Activated CD8-positive, alpha-beta memory T cell treated with anti-CD3 and anti-CD28 coated beads for 4 hours (primary cell): ENCODE measurements around the gene TMTC2.
"Not testable (repeated sequence)": the region's sequence is repeated elsewhere in the genome, so short reads cannot be mapped to it uniquely, and the experiment has no call there.

Experiments
- DNase-seq, 2 donors: peaks; one replicate each; pipeline ENCODE4 v3.0.0-alpha.2; 2020; ENCODE audit warnings: low read depth in 2 of 2

The TMTC2 gene

DNA sequence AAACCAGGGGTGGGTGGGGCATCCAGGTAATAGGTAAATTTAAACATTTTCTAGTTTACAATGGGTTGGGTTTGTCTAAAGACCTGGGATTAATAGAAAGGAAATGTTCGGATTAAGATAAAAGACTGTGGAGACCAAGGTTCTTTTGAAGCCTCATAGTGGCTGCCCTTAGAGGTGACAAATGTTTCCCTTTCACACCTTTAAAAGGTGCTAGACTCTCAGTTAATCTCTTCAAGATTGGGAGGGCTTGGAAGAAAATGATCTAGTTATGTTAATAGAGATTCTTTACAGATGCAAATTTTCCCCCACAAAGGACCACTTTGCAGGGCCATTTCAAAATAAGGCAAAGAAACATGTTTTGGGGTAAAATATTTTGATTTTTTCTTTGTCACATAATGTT lies 39.0 kb downstream of the TMTC2 start:
- no peak for DNase-seq

GRCh38 chr12:82727886-82728285 lies 41.2 kb downstream of the TMTC2 start:
- no peak for DNase-seq

DNA sequence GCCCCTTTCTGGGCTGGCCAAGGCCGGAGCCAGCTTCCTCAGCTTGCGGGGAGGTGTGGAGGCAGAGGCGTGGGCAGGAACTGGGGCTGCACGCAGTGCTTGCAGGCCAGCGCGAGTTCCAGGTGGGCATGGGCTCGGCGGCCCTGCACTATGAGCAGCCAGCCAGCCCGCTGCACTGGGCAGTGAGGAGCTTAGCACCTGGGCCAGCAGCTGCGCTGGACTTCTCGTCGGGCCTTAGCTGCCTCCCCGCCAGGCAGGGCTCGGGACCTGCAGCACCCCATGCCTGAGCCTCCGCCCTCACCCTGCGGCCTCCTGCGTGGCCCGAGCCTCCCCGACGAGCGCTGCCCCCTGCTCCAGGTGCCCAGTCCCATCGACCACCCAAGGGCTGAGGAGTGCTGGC lies 42.0 kb downstream of the TMTC2 start:
- no peak for DNase-seq

DNA sequence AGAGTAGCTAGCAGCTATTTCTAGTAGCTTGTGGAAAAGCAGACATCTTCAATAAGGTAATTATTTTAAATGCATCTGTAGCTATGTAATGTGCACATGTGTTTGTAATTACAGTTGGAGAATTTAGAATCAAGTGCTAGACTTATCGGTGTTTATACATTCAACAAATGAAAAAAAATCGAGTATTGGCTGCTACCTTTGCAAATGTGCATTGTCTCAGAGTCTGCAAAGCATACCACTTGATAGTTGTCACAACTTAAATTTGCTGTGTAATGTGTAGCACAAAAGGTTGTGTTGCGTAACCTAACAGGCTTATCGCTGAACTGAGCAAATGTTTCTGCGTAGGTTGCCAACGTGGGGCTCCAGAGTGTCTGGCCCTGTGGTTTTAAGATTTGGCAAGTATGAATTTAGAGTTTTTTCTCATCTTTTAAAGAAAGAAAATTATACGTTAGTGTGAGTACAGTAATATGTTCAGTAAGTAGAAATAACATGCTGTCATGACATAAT lies 44.3 kb downstream of the TMTC2 start:
- no peak for DNase-seq

DNA sequence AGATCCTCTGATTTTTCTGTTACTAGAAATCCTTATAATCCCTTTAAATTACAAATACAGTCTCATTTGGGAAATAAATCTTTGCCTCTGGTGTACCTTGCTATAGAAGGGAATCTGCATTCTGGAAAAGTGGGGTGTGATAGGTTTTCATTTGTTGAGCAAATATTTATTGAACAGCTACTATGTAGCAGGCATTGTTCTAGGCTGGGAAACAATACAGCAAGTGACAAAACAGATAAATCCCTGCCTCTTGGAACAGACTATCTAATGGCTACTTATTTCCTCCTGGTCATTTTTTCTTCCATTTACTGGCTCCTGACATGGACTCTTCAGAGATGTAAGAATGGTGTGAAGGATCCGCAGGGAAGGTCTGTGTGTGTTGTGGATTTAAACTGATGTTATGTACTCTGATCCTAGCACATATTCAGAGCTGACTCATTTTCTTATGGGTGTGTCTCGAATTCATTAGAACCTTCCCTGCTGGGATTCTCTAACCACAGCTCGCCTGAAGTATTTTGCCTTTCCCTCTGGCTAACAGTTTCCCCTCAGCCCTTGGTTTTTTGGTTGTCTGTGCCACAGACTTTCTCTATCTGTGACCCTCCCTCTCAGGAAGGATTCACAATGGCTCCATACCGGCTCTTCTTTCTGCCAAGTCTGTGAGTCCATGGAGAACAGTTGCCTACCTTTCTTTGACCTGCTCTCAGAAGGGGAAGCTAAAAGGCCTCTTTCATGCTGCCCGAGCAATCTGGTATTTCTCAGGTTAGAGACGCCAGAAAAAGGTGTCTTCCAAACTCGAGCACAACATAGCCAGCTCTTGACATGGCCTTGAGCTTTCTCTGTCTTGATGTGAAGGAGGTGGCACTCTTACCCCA lies 53.7 kb downstream of the TMTC2 start:
- no peak for DNase-seq

DNA sequence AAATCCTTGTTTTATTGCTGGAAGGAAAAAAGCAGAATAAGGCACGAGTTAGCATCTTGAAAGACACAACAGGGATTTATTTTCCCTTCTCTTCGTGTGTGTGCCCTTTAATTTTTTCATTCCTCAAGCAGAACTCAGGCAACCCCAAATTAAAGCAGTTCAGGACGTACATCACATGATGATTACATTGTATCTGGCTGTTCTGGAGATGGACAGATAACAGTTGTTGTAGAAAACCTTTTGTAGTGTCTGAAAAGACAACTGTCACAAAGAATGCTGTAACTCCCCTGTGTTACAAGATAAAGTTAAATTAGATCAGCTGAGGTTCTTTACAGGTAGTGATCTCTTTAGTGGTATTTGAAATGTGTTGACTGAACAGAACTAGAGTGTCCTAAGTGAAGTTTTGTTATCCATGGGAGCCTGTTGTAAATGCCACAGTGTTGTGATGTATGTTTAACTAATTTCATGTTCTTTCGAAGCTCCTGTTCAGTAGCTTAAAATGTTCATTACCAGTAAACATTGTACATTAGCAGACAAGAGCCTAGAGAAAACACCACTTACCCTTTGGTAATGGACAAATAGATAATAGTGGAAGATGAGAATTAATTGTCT lies 58.5 kb downstream of the TMTC2 start:
- no peak for DNase-seq

DNA sequence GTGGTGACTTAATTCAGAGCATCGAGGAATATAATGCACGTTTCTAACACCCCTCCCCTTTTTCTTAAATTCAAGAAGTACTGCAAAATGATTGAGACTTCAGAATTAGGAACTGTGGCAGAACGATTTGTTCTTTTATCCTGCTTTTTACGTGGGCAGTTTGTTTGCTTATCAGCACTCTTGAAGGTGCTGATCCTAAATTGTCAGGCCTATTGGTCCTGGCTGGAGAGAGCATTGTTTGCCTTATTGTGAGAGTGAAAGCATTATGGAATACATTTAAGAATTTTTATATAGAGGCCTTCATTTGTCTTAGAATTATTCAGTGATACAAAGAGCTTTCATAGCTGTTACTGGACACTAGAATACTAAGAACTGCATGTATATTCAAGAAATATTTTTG lies 59.1 kb downstream of the TMTC2 start:
- DNase-seq: no peak

DNA sequence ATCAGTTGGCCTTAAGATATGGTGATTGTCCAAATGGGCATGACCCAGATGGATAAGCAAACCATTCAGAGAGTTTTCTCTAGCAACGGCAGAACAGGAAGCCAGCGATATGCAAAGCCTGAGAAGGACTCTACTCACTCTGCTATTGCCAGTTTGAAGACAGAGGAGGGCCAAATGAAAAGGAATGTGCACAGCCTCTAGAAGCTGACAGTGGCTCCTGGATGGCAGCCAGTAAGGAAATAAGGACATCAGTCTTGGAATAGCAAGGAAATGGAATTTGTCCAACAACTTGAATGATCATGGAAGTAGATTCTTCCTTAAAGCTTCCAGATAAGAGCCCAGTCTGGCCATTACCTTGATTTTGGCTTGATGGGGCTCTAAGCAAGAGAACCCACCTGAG lies 60.0 kb downstream of the TMTC2 start:
- DNase-seq: no peak

DNA sequence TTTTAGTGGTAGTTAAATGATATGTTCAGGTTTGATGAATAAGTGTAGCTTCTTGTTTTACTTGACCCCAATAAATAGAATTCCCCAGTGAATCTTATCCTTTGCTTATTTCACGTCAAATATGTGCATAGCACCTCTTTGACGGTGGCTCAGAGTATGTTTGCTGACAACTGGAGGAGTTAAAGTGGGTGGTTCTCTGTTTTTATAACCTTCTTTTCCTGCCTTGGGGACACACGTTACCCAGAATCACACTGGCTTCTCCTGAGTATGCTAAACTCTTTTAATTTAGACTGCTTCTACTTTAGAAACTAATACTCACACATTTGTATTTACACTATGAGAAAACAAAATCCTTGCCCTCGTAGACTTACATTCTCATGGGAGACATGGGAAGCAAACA lies 62.3 kb downstream of the TMTC2 start:
- no peak for DNase-seq

- no peak for DNase-seq
Observed at GRCh38 chr12:82754856-82755255, 68.2 kb downstream of the TMTC2 start.

- no peak for DNase-seq
Observed at GRCh38 chr12:82756303-82756702, 69.6 kb downstream of the TMTC2 start.

DNA sequence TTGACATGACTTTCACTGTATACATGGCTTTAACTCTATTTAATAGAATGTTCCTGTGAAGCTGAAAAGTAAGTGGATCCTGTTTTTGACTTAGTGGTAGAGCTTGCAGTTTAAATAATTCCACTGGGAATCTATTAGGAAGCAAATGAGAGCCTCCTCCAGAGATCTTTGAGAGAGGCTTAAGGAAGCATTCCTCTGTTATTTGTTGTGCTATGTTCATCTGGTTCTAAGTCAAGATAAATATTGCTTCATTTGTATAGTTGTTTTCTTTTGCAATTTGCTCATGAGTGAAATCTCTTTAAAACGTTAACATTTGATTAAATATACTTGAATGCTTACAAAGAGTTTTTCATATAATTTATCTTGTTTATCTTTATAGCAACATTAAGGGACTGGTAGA lies 70.4 kb downstream of the TMTC2 start:
- no peak for DNase-seq

- DNase-seq: no peak
Observed at GRCh38 chr12:82757656-82758055, 71.0 kb downstream of the TMTC2 start.

- no peak for DNase-seq
Observed at GRCh38 chr12:82758749-82759330, 72.1 kb downstream of the TMTC2 start.

GRCh38 chr12:82760423-82760822 lies 73.7 kb downstream of the TMTC2 start:
- DNase-seq: no peak

GRCh38 chr12:82765206-82765605 lies 78.5 kb downstream of the TMTC2 start:
- not testable (repeated sequence) for DNase-seq

DNA sequence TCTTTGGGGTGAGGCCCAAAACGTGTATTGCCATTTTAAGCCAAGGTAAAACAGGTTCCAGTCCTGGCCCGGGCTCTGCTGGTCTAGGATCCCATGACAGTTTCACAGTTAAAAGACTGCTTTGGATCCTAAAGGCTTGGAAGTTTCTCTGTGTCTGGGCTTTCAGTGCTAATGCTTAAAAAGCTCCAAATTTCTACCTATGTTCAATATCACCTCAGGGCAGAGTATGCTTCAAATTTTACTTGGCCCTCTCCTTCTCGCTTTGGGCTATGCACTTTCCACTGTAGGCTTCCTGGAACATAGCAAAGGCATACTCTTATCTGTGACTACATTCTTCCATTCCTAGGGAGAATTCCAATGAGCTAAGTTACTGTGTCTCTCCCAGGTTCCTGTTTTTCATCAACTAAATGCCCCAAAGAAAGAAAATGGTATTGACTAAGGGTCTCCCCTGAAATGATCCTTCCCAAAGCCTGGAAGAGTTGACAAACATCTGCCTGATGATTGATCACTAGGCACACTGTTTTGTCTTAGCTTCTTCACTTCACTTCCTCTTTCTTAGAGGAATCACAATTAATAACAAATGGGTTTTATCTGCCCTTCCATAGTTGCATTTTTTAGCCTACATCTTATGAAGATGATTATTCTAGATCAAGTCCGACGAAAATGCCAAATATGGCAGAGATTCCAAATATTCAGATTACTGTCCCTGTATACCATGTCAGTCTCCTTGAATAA lies 79.4 kb downstream of the TMTC2 start:
- no peak for DNase-seq

DNA sequence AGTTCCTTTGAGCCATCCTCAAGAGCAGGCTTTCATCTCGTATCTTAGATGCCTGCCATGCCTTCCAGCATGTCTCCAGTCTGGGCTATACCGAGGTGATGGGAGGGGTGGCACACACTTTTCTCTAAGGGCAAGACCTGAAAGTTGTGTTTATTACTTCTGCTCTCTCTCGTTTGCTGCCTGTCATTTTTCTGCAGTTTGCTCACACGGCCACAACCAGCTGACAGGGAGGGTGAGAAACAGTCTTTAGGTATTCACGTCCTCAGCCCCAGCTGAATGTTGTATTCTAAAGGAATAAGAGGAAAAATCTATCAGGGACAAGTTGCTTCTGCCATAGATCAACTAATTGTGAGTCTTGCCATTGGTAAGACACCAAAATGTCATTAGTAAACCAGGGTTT lies 88.0 kb downstream of the TMTC2 start:
- no peak for DNase-seq

- no peak for DNase-seq
Observed at GRCh38 chr12:82780517-82780916, 93.8 kb downstream of the TMTC2 start.

DNA sequence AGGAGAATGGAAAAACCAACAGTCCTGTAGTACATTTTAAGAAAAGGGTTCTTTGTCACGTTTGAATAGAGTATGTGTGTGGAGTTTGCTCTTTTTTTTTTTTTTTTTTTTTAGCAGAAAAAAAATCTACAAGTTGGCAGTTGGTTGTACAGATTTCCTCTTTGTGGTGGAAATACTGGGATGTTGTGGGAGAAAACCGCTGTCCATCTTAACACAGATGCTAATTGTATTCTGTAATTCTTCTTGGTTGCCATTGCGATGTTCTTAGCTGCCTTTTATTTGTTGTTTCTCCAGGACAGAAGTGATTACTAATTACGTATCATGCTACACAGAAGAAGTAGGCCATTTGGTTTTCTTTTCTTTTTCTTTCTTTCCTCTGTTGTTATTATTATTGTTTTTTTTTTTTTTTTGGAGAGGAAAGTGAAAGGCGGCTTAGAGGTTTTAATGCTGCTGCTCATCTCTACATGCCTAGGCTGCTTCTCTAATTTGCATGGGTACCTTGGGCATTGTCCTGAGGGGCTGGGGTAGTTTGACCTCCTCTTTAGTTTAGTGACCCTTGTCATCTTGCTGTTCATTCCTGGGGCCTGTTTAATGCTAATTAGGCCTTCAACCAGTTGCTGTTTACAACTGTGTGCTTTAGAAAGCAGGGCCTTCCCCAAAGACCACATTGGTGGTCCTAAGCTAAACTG lies 94.7 kb downstream of the TMTC2 start:
- DNase-seq: no peak

GRCh38 chr12:82783435-82783834 lies 96.7 kb downstream of the TMTC2 start:
- DNase-seq: no peak

GRCh38 chr12:82787016-82787415 lies 100.3 kb downstream of the TMTC2 start:
- DNase-seq: no peak
